Measurements from ENCODE around the gene FAM180B. TPM values are rescaled to one million over a fixed set of nuclear protein-coding genes. Genes with fewer than 3 reads are reported as not detected.

The FAM180B gene, protein sequence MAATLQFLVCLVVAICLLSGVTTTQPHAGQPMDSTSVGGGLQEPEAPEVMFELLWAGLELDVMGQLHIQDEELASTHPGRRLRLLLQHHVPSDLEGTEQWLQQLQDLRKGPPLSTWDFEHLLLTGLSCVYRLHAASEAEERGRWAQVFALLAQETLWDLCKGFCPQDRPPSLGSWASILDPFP
- polyA plus RNA-seq (not detected in 2 replicates), polyA minus RNA-seq (0.49 TPM in 1 of 2 replicates, not detected in the other)

DNA sequence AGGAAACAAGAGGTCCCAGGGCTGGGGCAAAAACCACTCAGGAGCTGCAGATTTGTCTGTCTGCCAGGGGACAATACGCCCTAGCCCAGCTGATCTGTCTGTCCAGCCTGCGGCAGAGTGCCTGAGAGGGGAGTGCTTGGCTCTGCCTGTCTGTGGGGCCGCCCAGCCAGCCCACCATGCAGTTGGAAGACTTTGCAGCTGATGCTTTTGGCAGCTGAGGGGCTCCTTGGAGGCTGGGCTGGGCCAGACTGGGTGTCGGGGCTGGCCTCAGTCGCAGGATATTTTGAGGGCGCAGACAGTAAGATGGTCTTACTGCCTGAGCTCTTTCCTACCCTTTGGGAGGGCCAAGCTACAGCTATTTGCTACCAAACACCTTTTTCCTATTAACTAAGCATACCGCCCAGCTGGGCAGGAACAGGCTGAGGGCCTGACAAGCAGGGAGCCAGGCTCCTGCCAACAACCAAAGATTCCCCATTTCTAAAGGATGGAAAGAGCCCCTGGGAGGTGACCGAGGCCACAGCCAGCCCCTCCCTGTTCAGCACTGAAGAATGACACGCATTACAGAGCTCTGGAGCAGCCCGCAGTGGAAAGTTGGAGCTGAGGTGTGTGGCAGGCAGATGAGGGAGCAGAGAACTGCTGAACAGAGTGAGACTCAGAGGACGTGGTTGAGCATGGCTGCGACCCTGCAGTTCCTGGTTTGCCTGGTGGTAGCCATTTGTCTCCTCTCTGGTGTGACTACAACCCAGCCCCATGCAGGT lies at the start of gene FAM180B:
Gene FAM180B (plus strand): TSS at position 581 of the 758 bp plus-strand sequence. CDS start 91 bp downstream, at position 672.
- Histone ChIP-seq H2AFZ (ENCODE audit: low read depth, low read length) (no peak within 1 kb of the TSS), H3K9me2 (ENCODE audit: insufficient read depth, low read length) (no peaks in the 10 kb centered on the region), H3K79me2 (replicated peaks; ENCODE audit: insufficient read depth, low read length) (no peaks in the 10 kb centered on the region), H3K36me3 (ENCODE audit: insufficient read depth, low read length) (no peaks in the 10 kb centered on the region), H3K9me3 (ENCODE audit: low read length) (no peaks in the 10 kb centered on the region), H4K20me1 (ENCODE audit: insufficient read depth) (no peaks in the 10 kb centered on the region), H3K27me3 (ENCODE audit: insufficient read depth, low read depth, low read length) (no peaks in the 10 kb centered on the region), H3K4me2 (ENCODE audit: low read length) (no peak within 1 kb of the TSS), H3F3A (ENCODE audit: insufficient read depth, low read length, poor library complexity, severe bottlenecking) (no peaks in the 10 kb centered on the region), H3K4me3 (ENCODE audit: low read length) (no peak within 1 kb of the TSS), H3K27ac (ENCODE audit: low read length) (no peak within 1 kb of the TSS), H3K9ac (ENCODE audit: low read length) (no peak within 1 kb of the TSS)
- TF ChIP-seq RAD21 (conservative IDR thresholded peaks at IDR 0.05) (no peak), EP300 (conservative IDR thresholded peaks at IDR 0.05; ENCODE audit: poor library complexity, severe bottlenecking) (no peak), POLR2AphosphoS5 (IDR thresholded peaks at IDR 0.05) (no peak), EZH2 (IDR thresholded peaks at IDR 0.05; ENCODE audit: borderline replicate concordance, insufficient read depth, low read length, poor library complexity, severe bottlenecking) (no peak), TAF1 (IDR thresholded peaks at IDR 0.05; ENCODE audit: low read depth) (no peak), MXI1 (conservative IDR thresholded peaks at IDR 0.05; ENCODE audit: poor library complexity, severe bottlenecking) (no peak), SMC3 (conservative IDR thresholded peaks at IDR 0.05; ENCODE audit: poor library complexity) (no peak)
- TF ChIP-seq, protein P1, sequence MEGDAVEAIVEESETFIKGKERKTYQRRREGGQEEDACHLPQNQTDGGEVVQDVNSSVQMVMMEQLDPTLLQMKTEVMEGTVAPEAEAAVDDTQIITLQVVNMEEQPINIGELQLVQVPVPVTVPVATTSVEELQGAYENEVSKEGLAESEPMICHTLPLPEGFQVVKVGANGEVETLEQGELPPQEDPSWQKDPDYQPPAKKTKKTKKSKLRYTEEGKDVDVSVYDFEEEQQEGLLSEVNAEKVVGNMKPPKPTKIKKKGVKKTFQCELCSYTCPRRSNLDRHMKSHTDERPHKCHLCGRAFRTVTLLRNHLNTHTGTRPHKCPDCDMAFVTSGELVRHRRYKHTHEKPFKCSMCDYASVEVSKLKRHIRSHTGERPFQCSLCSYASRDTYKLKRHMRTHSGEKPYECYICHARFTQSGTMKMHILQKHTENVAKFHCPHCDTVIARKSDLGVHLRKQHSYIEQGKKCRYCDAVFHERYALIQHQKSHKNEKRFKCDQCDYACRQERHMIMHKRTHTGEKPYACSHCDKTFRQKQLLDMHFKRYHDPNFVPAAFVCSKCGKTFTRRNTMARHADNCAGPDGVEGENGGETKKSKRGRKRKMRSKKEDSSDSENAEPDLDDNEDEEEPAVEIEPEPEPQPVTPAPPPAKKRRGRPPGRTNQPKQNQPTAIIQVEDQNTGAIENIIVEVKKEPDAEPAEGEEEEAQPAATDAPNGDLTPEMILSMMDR (IDR thresholded peaks at IDR 0.05; ENCODE audit: poor library complexity, severe bottlenecking), result no peak
- TF ChIP-seq, protein P2, sequence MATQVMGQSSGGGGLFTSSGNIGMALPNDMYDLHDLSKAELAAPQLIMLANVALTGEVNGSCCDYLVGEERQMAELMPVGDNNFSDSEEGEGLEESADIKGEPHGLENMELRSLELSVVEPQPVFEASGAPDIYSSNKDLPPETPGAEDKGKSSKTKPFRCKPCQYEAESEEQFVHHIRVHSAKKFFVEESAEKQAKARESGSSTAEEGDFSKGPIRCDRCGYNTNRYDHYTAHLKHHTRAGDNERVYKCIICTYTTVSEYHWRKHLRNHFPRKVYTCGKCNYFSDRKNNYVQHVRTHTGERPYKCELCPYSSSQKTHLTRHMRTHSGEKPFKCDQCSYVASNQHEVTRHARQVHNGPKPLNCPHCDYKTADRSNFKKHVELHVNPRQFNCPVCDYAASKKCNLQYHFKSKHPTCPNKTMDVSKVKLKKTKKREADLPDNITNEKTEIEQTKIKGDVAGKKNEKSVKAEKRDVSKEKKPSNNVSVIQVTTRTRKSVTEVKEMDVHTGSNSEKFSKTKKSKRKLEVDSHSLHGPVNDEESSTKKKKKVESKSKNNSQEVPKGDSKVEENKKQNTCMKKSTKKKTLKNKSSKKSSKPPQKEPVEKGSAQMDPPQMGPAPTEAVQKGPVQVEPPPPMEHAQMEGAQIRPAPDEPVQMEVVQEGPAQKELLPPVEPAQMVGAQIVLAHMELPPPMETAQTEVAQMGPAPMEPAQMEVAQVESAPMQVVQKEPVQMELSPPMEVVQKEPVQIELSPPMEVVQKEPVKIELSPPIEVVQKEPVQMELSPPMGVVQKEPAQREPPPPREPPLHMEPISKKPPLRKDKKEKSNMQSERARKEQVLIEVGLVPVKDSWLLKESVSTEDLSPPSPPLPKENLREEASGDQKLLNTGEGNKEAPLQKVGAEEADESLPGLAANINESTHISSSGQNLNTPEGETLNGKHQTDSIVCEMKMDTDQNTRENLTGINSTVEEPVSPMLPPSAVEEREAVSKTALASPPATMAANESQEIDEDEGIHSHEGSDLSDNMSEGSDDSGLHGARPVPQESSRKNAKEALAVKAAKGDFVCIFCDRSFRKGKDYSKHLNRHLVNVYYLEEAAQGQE (IDR thresholded peaks at IDR 0.05; ENCODE audit: borderline replicate concordance), result no peak

DNA sequence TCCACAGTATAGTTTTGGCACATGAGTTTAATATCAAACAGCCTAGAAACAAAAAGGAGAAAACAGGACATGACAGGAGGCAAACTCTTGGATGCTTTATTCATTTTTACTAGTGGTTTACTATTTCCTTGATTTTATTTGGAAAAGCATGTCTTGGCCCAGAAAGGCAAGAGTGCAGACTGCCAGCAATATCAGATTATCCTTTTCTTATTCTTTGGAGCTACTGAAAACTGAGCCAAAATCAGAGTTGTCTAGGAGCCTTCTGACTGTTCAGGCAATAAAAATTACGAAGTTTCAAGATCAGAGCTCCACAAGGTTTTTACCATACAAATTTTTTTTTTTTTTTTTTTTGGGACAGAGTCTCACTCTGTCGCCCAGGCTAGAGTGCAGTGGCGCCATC lies 49.6 kb upstream of the FAM180B start:
- no peak overlapping the region for H2AFZ ChIP-seq (ENCODE audit: low read depth, low read length)
- no peaks in the 10 kb centered on the region for H3K36me3 ChIP-seq (ENCODE audit: insufficient read depth, low read length)
- no peak overlapping the region for H3K9ac ChIP-seq (ENCODE audit: low read length)
- H4K20me1 ChIP-seq (ENCODE audit: insufficient read depth), result peaks cover 3% of the 10 kb centered on the region
- no peak overlapping the region for H3K4me3 ChIP-seq (ENCODE audit: low read length)
- H3K27me3 ChIP-seq (ENCODE audit: insufficient read depth, low read depth, low read length), result no peaks in the 10 kb centered on the region
- H3K79me2 ChIP-seq (replicated peaks; ENCODE audit: insufficient read depth, low read length), result peaks cover 61% of the 10 kb centered on the region
- no peaks in the 10 kb centered on the region for H3K9me3 ChIP-seq (ENCODE audit: low read length)
- H3K27ac ChIP-seq (ENCODE audit: low read length), result no peak overlapping the region
- H3F3A ChIP-seq (ENCODE audit: insufficient read depth, low read length, poor library complexity, severe bottlenecking), result peaks cover 7% of the 10 kb centered on the region
- no peaks in the 10 kb centered on the region for H3K9me2 ChIP-seq (ENCODE audit: insufficient read depth, low read length)
- H3K4me2 ChIP-seq (ENCODE audit: low read length), result no peak overlapping the region
- TF ChIP-seq RAD21 (conservative IDR thresholded peaks at IDR 0.05), result no peak
- TF ChIP-seq, protein P2 (IDR thresholded peaks at IDR 0.05; ENCODE audit: borderline replicate concordance), result no peak
- no peak for TF ChIP-seq EP300 (conservative IDR thresholded peaks at IDR 0.05; ENCODE audit: poor library complexity, severe bottlenecking)
